Endothelial cell of umbilical vein (primary cell): Measurements from ENCODE around the gene PPP1R11. TPM values are rescaled to one million over a fixed set of nuclear protein-coding genes. Genes with fewer than 3 reads are reported as not detected.

ENCODE experiments used
- BruUV-seq: library from RNA; stranded (reverse); fragments of 400-500 nt; replicated peaks from 2 replicates; lab custom pipeline; 2021; lab: Mats Ljungman, UMichigan
- CTCF ChIA-PET: fragments of 300-600, 350-600 bp; sonication (Branson Sonifier 250); formaldehyde crosslinking; loops from one replicate; lab custom pipeline; 2021; ENCODE audit warnings: antibody characterized with exemption, inconsistent platforms; lab: Charles Lee
- POLR2A ChIA-PET: fragments of 300-600, 350-600 bp; sonication (Branson Sonifier 250); formaldehyde crosslinking; loops from one replicate; lab custom pipeline; 2021; ENCODE audit warnings: antibody characterized with exemption, inconsistent platforms; lab: Charles Lee
- DNase-seq: peaks from one replicate; pipeline ENCODE4 v3.0.0-alpha.2; 2011; ENCODE audit warnings: low read depth, low spot score
- FAIRE-seq: peaks from 2 replicates; lab custom pipeline; 2011; peaks lifted over from hg19 to GRCh38; lab: Jason Lieb, UNC
- H2AFZ ChIP-seq: 2 replicates; pipeline ENCODE4 v1.6.0; 2012; ENCODE audit warnings: low read depth, low read length, control low read depth, inconsistent platforms
- H3K27ac ChIP-seq: 2 replicates; pipeline ENCODE4 v1.5.1; 2011; ENCODE audit warnings: low read depth, mild to moderate bottlenecking, control low read depth, low read length, moderate library complexity; ENCODE audit not compliant: insufficient read depth
- H3K27me3 ChIP-seq, 2 experiments: 2 replicates each; pipeline versions ENCODE4 v1.6.0 to v1.6.1; 2011; ENCODE audit warnings: low read length in 2 of 2, mixed read lengths in 1 of 2; ENCODE audit not compliant: control insufficient read depth in 2 of 2, insufficient read depth in 2 of 2
- H3K36me3 ChIP-seq, 2 experiments: 2 replicates in 1 of 2; 3 replicates in 1 of 2; pipeline ENCODE4 v1.5.1; 2011; ENCODE audit warnings: low read length in 2 of 2, mild to moderate bottlenecking in 1 of 2, moderate library complexity in 1 of 2; ENCODE audit not compliant: control insufficient read depth in 2 of 2, insufficient read depth in 2 of 2; ENCODE audit errors: extremely low read depth in 1 of 2
- H3K4me1 ChIP-seq: 3 replicates; pipeline ENCODE4 v1.5.1; 2011; ENCODE audit warnings: mild to moderate bottlenecking, low read length; ENCODE audit not compliant: control insufficient read depth, insufficient read depth; ENCODE audit errors: extremely low read depth
- H3K4me2 ChIP-seq: 2 replicates; pipeline ENCODE4 v1.6.1; 2011; ENCODE audit warnings: low read length, control low read depth, mixed read lengths; ENCODE audit not compliant: insufficient read depth
- H3K4me3 ChIP-seq, 3 experiments: fragments of 200-600 bp in 1 of 3; sonication (generic), shearing (Covaris generic) in 1 of 3; replicated peaks in 1 of 3; 2 replicates each; pipeline ENCODE4 v1.5.1; 2011 to 2016; ENCODE audit warnings: control low read depth in 3 of 3, low read length in 3 of 3, mild to moderate bottlenecking in 2 of 3, inconsistent platforms in 1 of 3, low read depth in 1 of 3, moderate library complexity in 1 of 3; ENCODE audit not compliant: insufficient read depth in 1 of 3
- H3K79me2 ChIP-seq: 2 replicates; pipeline ENCODE4 v1.6.0; 2012; ENCODE audit warnings: low read length, inconsistent platforms; ENCODE audit not compliant: control insufficient read depth, insufficient read depth
- H3K9ac ChIP-seq: replicated peaks from 2 replicates; pipeline ENCODE3; 2011; ENCODE audit warnings: low read length, control low read depth; ENCODE audit not compliant: insufficient read depth; ENCODE audit errors: extremely low read depth
- H3K9me1 ChIP-seq: replicated peaks from 3 replicates; pipeline ENCODE4 v1.6.0; 2011; ENCODE audit warnings: mild to moderate bottlenecking, low read length; ENCODE audit not compliant: control insufficient read depth, insufficient read depth; ENCODE audit errors: extremely low read depth
- H3K9me3 ChIP-seq: replicated peaks from 2 replicates; pipeline ENCODE4 v1.5.1; 2012; ENCODE audit warnings: low read length, inconsistent platforms; ENCODE audit not compliant: control insufficient read depth, insufficient read depth
- H4K20me1 ChIP-seq: replicated peaks from 2 replicates; pipeline ENCODE3; 2011; ENCODE audit warnings: mild to moderate bottlenecking, low read length; ENCODE audit not compliant: control insufficient read depth, insufficient read depth; ENCODE audit errors: extremely low read depth
- EZH2 ChIP-seq: IDR thresholded peaks from 2 replicates; pipeline ENCODE4 v1.6.1; 2012; ENCODE audit warnings: borderline replicate concordance, low read depth, mild to moderate bottlenecking, moderate library complexity, low read length, inconsistent platforms; ENCODE audit not compliant: severe bottlenecking
- FOS ChIP-seq: IDR thresholded peaks from 2 replicates; pipeline ENCODE4 v1.6.1; 2011; ENCODE audit warnings: mild to moderate bottlenecking, low read length, moderate library complexity, borderline replicate concordance; ENCODE audit not compliant: insufficient read depth
- GATA2 ChIP-seq: IDR thresholded peaks from 2 replicates; pipeline ENCODE4 v1.7.0; 2011; ENCODE audit warnings: low read depth, mild to moderate bottlenecking, moderate library complexity, mixed read lengths, low read length; ENCODE audit not compliant: insufficient read length, insufficient read depth
- JUN ChIP-seq: IDR thresholded peaks from 2 replicates; pipeline ENCODE4 v1.6.1; 2011; ENCODE audit warnings: borderline replicate concordance, low read depth; ENCODE audit not compliant: insufficient read length, insufficient read depth
- MYC ChIP-seq: IDR thresholded peaks from one replicate; pipeline ENCODE4 v1.6.1; 2011; ENCODE audit warnings: mild to moderate bottlenecking, low read depth, low read length
- POLR2A ChIP-seq: IDR thresholded peaks from 2 replicates; pipeline ENCODE4 v1.6.1; 2012; ENCODE audit warnings: low read depth, mild to moderate bottlenecking, control low read depth, low read length
- POLR2AphosphoS5 ChIP-seq: IDR thresholded peaks from 2 replicates; pipeline ENCODE4 v1.6.1; 2012; ENCODE audit warnings: low read depth, mild to moderate bottlenecking, control low read depth, low read length, moderate library complexity; ENCODE audit not compliant: insufficient read depth
- dilution Hi-C: fragments of 300-500 bp; cut with MboI; formaldehyde crosslinking; loops from one replicate; pipeline ENCODE4 v1.15.0; 2019; ENCODE audit warnings: low sequenced_read_pairs; ENCODE audit not compliant: extremely low pct_ligation_motif_present
- intact Hi-C: fragments of 100-400 bp; cut with micrococcal nuclease; formaldehyde crosslinking; loops from one replicate; pipeline ENCODE4 v1.10.0; 2022
- polyA plus RNA-seq, 4 experiments: library from polyadenylated mRNA; depleted of rRNA in 3 of 4; stranded (reverse) in 3 of 4; unstranded in 1 of 4; fragments of >200 nt; gene quantifications; 2 replicates each; pipeline versions ENCODE4 v1.2.1 to v1.2.3, GENCODE V29; 2011 to 2012; ENCODE audit warnings: missing spikeins in 1 of 4
- total RNA-seq: library from RNA; stranded (reverse); gene quantifications from 2 replicates; pipeline ENCODE4 v1.2.3, GENCODE V29; 2021
- TF ChIP-seq, protein P1 (sequence below): IDR thresholded peaks from 2 replicates; pipeline ENCODE4 v1.6.1; 2011; ENCODE audit not compliant: insufficient read depth, insufficient read length
- TF ChIP-seq, protein P2 (sequence below), 2 donors: IDR thresholded peaks; 1 replicate in 1 of 2; 2 replicates in 1 of 2; pipeline ENCODE4 v1.5.1; 2011; ENCODE audit warnings: low read length in 2 of 2, mild to moderate bottlenecking in 2 of 2, moderate library complexity in 2 of 2, control low read depth in 1 of 2, inconsistent platforms in 1 of 2, low read depth in 1 of 2; ENCODE audit not compliant: insufficient read depth in 1 of 2; ENCODE audit errors: extremely low read depth in 1 of 2

Gene PPP1R11
- total and polyA plus RNA-seq, 2 donors (not counting 3 experiments of a cell fraction or from before 2014, with no cell fraction given): 32.4 to 44.1 TPM

DNA sequence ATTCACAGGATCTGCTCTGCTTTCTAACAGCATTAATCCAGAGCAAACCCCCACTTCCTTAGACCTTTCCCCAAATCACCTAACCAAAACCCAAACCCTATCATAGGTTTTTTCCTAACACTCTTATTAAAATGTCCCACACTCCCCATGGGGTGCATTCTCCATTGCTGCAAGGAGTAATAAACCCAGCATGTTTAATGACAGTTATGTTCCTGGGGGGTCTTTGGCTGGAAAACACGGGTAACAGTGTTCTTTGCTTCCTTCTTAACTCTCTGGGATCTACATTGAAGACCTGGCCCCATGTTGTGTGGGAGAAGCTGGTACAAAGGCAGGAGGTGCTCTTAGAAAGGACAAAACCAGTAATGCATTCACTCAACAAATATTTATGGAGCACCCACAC lies 29.8 kb downstream of the PPP1R11 start:
- ChIA-PET CTCF (interaction anchor here (1.1 kb wide), 1 partner anchor 35 kb away, joined by 3 read pairs; no protein-coding TSS in a partner anchor), POLR2A (no interaction called here)
- FAIRE-seq (no peak), DNase-seq (no peak)
- intact Hi-C loops: no loop called here
- H3K9me1 ChIP-seq: no peaks in the 10 kb centered on the region
- H3K27ac ChIP-seq: no peak overlapping the region
- H3K9ac ChIP-seq: no peak overlapping the region
- no peak overlapping the region for H3K4me2 ChIP-seq
- no TSS peak for BruUV-seq
- H3K9me3 ChIP-seq: no peaks in the 10 kb centered on the region
- peaks cover 12% of the 10 kb centered on the region for H3K4me1 ChIP-seq
- H3K79me2 ChIP-seq: no peaks in the 10 kb centered on the region
- TF ChIP-seq GATA2 (no peak), FOS (no peak), MYC (no peak), EZH2 (no peak), POLR2AphosphoS5 (no peak), POLR2A (no peak), JUN (no peak)
- TF ChIP-seq, protein P1, sequence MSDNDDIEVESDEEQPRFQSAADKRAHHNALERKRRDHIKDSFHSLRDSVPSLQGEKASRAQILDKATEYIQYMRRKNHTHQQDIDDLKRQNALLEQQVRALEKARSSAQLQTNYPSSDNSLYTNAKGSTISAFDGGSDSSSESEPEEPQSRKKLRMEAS: no peak
- TF ChIP-seq, protein P2, sequence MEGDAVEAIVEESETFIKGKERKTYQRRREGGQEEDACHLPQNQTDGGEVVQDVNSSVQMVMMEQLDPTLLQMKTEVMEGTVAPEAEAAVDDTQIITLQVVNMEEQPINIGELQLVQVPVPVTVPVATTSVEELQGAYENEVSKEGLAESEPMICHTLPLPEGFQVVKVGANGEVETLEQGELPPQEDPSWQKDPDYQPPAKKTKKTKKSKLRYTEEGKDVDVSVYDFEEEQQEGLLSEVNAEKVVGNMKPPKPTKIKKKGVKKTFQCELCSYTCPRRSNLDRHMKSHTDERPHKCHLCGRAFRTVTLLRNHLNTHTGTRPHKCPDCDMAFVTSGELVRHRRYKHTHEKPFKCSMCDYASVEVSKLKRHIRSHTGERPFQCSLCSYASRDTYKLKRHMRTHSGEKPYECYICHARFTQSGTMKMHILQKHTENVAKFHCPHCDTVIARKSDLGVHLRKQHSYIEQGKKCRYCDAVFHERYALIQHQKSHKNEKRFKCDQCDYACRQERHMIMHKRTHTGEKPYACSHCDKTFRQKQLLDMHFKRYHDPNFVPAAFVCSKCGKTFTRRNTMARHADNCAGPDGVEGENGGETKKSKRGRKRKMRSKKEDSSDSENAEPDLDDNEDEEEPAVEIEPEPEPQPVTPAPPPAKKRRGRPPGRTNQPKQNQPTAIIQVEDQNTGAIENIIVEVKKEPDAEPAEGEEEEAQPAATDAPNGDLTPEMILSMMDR (IDR thresholded peaks at IDR 0.05; ENCODE audit: extremely low read depth in 1 of 2, insufficient read depth in 1 of 2, low read depth in 1 of 2, low read length in 2 of 2): no peak
- no peaks in the 10 kb centered on the region for H4K20me1 ChIP-seq
- H3K4me3 ChIP-seq: no peak overlapping the region
- no peak overlapping the region for H2AFZ ChIP-seq
- H3K36me3 ChIP-seq: no peaks in the 10 kb centered on the region
- H3K27me3 ChIP-seq: peaks cover 31 to 51% of the 10 kb centered on the region in 2 experiments
- dilution Hi-C loops: no loop called here
